Measurements from ENCODE around the gene TFDP1.
"Not testable (repeated sequence)": the region's sequence is repeated elsewhere in the genome, so short reads cannot be mapped to it uniquely, and the experiment has no call there.

The TFDP1 gene

DNA sequence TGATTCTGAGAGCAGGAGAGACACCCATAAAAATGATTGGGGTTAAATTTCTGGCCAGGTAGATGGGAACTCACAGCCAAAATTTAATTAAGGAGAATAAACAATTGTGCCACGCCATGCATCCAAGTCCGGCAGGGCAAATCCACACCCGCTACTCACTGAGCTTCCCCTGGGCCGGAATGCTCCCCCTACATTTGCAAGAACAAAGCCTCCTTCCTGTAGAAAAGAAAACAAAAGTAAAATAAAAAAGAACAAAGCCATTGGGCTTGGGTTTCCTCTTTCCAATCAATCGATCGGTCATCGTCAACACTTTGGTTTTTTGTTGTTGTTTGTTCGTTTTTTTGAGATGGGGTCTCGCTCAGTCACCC is 30.2 kb upstream of the TFDP1 start:
- H3K27me3 ChIP-seq (ENCODE audit: insufficient read depth, low read length) = no peaks in the 10 kb centered on the region
- H2AFZ ChIP-seq (ENCODE audit: low read depth, low read length) = no peak overlapping the region
- peaks cover 19% of the 10 kb centered on the region for H3K36me3 ChIP-seq (ENCODE audit: insufficient read depth, low read length)
- no peak overlapping the region for H3K4me3 ChIP-seq (ENCODE audit: low read length)
- no peaks in the 10 kb centered on the region for H3K9me3 ChIP-seq (ENCODE audit: low read length)
- H3K4me1 ChIP-seq (ENCODE audit: insufficient read depth, low read length) = no peaks in the 10 kb centered on the region

GRCh38 chr13:113555141-113555540 is 29.4 kb upstream of the TFDP1 start:
- peaks cover 19% of the 10 kb centered on the region for H3K36me3 ChIP-seq (ENCODE audit: insufficient read depth, low read length)
- no peak overlapping the region for H2AFZ ChIP-seq (ENCODE audit: low read depth, low read length)
- no peaks in the 10 kb centered on the region for H3K27me3 ChIP-seq (ENCODE audit: insufficient read depth, low read length)
- no peaks in the 10 kb centered on the region for H3K4me1 ChIP-seq (ENCODE audit: insufficient read depth, low read length)
- no peaks in the 10 kb centered on the region for H3K9me3 ChIP-seq (ENCODE audit: low read length)
- no peak overlapping the region for H3K4me3 ChIP-seq (ENCODE audit: low read length)

GRCh38 chr13:113557013-113557412 is 27.5 kb upstream of the TFDP1 start:
- no peaks in the 10 kb centered on the region for H3K27me3 ChIP-seq (ENCODE audit: insufficient read depth, low read length)
- H3K4me1 ChIP-seq (ENCODE audit: insufficient read depth, low read length) = no peaks in the 10 kb centered on the region
- H3K36me3 ChIP-seq (ENCODE audit: insufficient read depth, low read length) = peaks cover 4% of the 10 kb centered on the region
- H3K9me3 ChIP-seq (ENCODE audit: low read length) = no peaks in the 10 kb centered on the region
- no peak overlapping the region for H2AFZ ChIP-seq (ENCODE audit: low read depth, low read length)
- no peak overlapping the region for H3K4me3 ChIP-seq (ENCODE audit: low read length)

DNA sequence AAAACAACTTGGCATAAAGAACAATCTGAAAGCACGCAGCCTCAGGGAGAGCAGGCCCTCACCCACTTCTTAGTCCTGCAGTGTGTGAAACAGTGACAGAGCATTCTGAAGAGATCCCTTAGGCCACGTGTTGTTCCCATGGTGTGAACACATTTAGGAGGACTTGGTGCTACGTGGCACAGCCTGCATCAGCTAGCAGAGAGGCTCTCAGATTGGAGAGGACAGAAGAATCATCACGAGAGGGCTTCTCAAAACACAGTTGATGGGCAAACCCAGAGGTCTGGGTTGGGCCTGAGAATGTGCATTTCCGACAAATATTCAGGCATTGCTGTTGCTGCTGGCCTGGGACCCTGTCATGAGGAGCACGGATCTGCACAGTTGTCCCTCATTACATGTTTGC is 26.1 kb upstream of the TFDP1 start:
- no peak overlapping the region for H2AFZ ChIP-seq (ENCODE audit: low read depth, low read length)
- H3K4me3 ChIP-seq (ENCODE audit: low read length) = no peak overlapping the region
- H3K27me3 ChIP-seq (ENCODE audit: insufficient read depth, low read length) = no peaks in the 10 kb centered on the region
- no peaks in the 10 kb centered on the region for H3K9me3 ChIP-seq (ENCODE audit: low read length)
- peaks cover 2% of the 10 kb centered on the region for H3K36me3 ChIP-seq (ENCODE audit: insufficient read depth, low read length)
- H3K4me1 ChIP-seq (ENCODE audit: insufficient read depth, low read length) = peaks cover 2% of the 10 kb centered on the region

GRCh38 chr13:113559061-113559460 is 25.5 kb upstream of the TFDP1 start:
- H3K36me3 ChIP-seq (ENCODE audit: insufficient read depth, low read length) = no peaks in the 10 kb centered on the region
- no peaks in the 10 kb centered on the region for H3K9me3 ChIP-seq (ENCODE audit: low read length)
- H3K4me1 ChIP-seq (ENCODE audit: insufficient read depth, low read length) = peaks cover 2% of the 10 kb centered on the region
- no peak overlapping the region for H2AFZ ChIP-seq (ENCODE audit: low read depth, low read length)
- no peaks in the 10 kb centered on the region for H3K27me3 ChIP-seq (ENCODE audit: insufficient read depth, low read length)
- no peak overlapping the region for H3K4me3 ChIP-seq (ENCODE audit: low read length)

DNA sequence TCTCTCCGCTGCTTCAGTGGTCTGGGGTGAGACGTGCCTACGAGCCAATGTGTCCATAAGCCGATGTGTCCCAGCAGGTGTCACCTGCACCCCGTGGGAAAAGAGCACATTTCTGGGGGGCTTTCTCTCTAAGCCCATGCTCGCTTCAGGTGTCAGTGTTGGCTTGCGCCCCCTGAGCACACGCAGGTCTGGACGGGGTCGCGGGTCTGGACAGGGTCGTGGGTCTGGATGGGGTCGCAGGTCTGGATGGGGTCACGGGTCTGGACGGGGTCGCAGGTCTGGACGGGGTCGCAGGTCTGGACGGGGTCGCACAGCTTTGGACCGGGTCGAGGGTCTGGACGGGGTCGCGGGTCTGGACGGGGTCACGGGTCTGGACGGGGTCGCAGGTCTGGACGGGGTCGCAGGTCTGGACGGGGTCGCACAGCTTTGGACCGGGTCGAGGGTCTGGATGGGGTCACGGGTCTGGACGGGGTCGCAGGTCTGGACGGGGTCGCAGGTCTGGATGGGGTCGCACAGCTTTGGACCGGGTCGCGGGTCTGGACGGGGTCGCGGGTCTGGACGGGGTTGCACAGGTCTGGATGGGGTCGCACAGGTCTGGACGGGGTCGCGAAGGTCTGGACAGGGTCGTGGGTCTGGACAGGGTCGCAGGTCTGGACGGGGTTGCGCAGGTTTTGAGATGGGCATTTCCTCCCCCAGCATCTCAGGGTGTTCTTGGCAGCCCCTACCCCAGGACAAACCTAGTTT is 24.5 kb upstream of the TFDP1 start:
- Histone ChIP-seq H3K4me3 (ENCODE audit: low read length) (no peak overlapping the region), H3K4me1 (ENCODE audit: insufficient read depth, low read length) (peaks cover 2% of the 10 kb centered on the region)

GRCh38 chr13:113560645-113561416 is 23.7 kb upstream of the TFDP1 start:
- H3K36me3 ChIP-seq (ENCODE audit: insufficient read depth, low read length) = no peaks in the 10 kb centered on the region
- H3K4me1 ChIP-seq (ENCODE audit: insufficient read depth, low read length) = peaks cover 2% of the 10 kb centered on the region
- no peaks in the 10 kb centered on the region for H3K27me3 ChIP-seq (ENCODE audit: insufficient read depth, low read length)
- no peak overlapping the region for H3K4me3 ChIP-seq (ENCODE audit: low read length)
- no peak overlapping the region for H2AFZ ChIP-seq (ENCODE audit: low read depth, low read length)
- H3K9me3 ChIP-seq (ENCODE audit: low read length) = no peaks in the 10 kb centered on the region

More for the DNA sequence above, 24.5 kb upstream of the TFDP1 start:
- no peak overlapping the region for H2AFZ ChIP-seq (ENCODE audit: low read depth, low read length)
- no peaks in the 10 kb centered on the region for H3K36me3 ChIP-seq (ENCODE audit: insufficient read depth, low read length)
- H3K9me3 ChIP-seq (ENCODE audit: low read length) = no peaks in the 10 kb centered on the region
- no peaks in the 10 kb centered on the region for H3K27me3 ChIP-seq (ENCODE audit: insufficient read depth, low read length)

GRCh38 chr13:113561417-113562084 is 23.0 kb upstream of the TFDP1 start:
- Histone ChIP-seq H3K4me3 (ENCODE audit: low read length) (no peak overlapping the region), H3K4me1 (ENCODE audit: insufficient read depth, low read length) (peaks cover 2% of the 10 kb centered on the region), H3K36me3 (ENCODE audit: insufficient read depth, low read length) (no peaks in the 10 kb centered on the region), H3K9me3 (ENCODE audit: low read length) (no peaks in the 10 kb centered on the region), H3K27me3 (ENCODE audit: insufficient read depth, low read length) (no peaks in the 10 kb centered on the region), H2AFZ (ENCODE audit: low read depth, low read length) (no peak overlapping the region)

GRCh38 chr13:113562085-113562749 is 22.3 kb upstream of the TFDP1 start:
- Histone ChIP-seq H3K9me3 (ENCODE audit: low read length) (peaks cover 2% of the 10 kb centered on the region), H3K4me3 (ENCODE audit: low read length) (no peak overlapping the region), H3K36me3 (ENCODE audit: insufficient read depth, low read length) (no peaks in the 10 kb centered on the region), H3K27me3 (ENCODE audit: insufficient read depth, low read length) (no peaks in the 10 kb centered on the region), H3K4me1 (ENCODE audit: insufficient read depth, low read length) (peaks cover 2% of the 10 kb centered on the region), H2AFZ (ENCODE audit: low read depth, low read length) (no peak overlapping the region)

DNA sequence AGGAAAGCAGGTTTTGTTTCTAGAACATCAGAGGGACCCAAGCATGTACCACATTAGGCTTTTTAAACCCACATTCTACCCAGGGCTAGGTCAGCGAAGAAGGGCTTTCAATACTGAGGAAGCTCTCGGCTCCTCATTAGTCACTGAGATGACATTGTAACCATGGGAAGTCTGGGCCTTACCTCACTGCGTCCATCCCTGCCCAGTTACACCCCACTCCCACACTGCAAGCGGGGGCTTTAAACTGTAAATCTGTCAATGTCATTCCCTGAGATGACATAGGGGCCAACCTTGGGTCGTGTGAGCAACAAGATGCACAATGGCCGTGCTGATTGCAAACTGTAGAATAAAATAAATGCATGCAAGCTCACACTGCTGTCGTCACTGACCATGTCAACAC is 21.7 kb upstream of the TFDP1 start:
- Histone ChIP-seq H3K4me1 (ENCODE audit: insufficient read depth, low read length) (peaks cover 2% of the 10 kb centered on the region), H3K9me3 (ENCODE audit: low read length) (peaks cover 2% of the 10 kb centered on the region), H2AFZ (ENCODE audit: low read depth, low read length) (no peak overlapping the region), H3K36me3 (ENCODE audit: insufficient read depth, low read length) (no peaks in the 10 kb centered on the region), H3K4me3 (ENCODE audit: low read length) (no peak overlapping the region), H3K27me3 (ENCODE audit: insufficient read depth, low read length) (no peaks in the 10 kb centered on the region)

DNA sequence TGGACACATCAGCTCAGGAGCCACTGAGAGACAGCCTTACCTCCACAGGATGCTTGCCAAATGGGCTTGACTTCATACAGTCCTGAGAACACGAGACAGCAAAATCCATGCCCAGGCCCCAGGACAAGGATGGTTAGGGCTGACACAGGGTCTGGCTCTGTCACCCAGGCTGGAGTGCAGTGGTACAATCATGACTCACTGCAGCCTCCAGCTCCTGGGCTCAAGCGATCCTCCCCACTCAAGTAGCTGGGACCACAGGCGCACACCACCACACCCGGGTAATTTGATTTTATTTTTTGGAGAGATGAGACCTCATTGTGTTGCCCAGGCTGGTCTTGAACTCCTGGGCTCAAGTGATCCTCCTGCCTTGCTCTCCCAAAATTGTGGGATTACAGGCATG is 21.0 kb upstream of the TFDP1 start:
- not testable (repeated sequence) for H3K4me1 ChIP-seq (ENCODE audit: insufficient read depth, low read length); H2AFZ ChIP-seq (ENCODE audit: low read depth, low read length); H3K9me3 ChIP-seq (ENCODE audit: low read length); H3K27me3 ChIP-seq (ENCODE audit: insufficient read depth, low read length); H3K36me3 ChIP-seq (ENCODE audit: insufficient read depth, low read length); H3K4me3 ChIP-seq (ENCODE audit: low read length)

DNA sequence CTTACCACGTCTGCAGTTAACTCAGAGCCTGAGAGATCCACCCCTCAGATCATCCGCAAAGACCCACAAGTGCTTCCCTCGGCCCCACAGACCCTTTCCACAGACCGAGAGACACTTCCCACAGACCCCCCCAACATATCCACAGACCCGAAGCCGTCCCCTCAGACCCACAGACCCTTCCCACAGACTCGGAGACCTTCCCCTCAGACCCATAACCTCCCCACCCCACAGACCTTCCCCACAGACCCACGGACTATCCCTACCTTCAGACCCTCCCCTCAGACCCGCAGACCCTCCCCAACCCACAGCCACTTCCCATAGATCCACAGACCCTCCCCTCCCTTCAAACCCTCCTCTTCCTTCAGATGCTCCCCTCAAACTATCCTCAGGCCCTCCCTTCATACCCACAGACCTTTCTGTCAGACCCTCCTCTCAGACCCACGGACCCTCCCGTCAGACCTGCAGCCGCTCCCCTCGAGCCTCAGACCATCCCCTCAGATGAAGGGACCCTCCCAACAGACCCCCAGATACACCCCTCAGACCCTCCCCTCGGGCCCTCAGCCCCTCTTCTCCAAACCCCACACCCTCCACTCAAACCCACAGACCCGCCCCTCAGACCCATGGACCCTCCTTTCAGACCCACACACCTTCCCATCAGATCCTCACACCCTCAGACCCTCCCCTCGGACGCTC is 20.1 kb upstream of the TFDP1 start:
- Histone ChIP-seq H2AFZ (ENCODE audit: low read depth, low read length) (no peak overlapping the region), H3K4me1 (ENCODE audit: insufficient read depth, low read length) (peaks cover 2% of the 10 kb centered on the region), H3K27me3 (ENCODE audit: insufficient read depth, low read length) (no peaks in the 10 kb centered on the region), H3K36me3 (ENCODE audit: insufficient read depth, low read length) (no peaks in the 10 kb centered on the region), H3K9me3 (ENCODE audit: low read length) (peaks cover 2% of the 10 kb centered on the region), H3K4me3 (ENCODE audit: low read length) (no peak overlapping the region)
